Stimulated activated naive CD8-positive, alpha-beta T cell treated with anti-CD3 and anti-CD28 coated beads, Interleukin-15, amount 100 ng/mL, for 72 hours (primary cell): ENCODE results near the gene MUC5B.
A peak's percentile ranks its signal among the peaks of the same experiment; 100 is the strongest.

Experiments used
- ATAC-seq: fragments of 150-1000 bp; cut with Tn5 transposase; 2 replicates; pipeline ENCODE4 v1.10.0; 2021; ENCODE audit warnings: mild to moderate bottlenecking, moderate library complexity
- DNase-seq, 2 donors: peaks; one replicate each; pipeline ENCODE4 v3.0.0; 2021 to 2022
- H3K27ac Mint-ChIP-seq, 2 donors: one replicate each; pipeline ENCODE4 v1.8.0; 2022; ENCODE audit warnings: mild to moderate bottlenecking in 2 of 2, mixed read lengths in 2 of 2, moderate library complexity in 2 of 2
- H3K27me3 Mint-ChIP-seq: one replicate; pipeline ENCODE4 v1.8.0; 2022; ENCODE audit warnings: mixed read lengths
- H3K4me1 Mint-ChIP-seq: one replicate; pipeline ENCODE4 v1.8.0; 2022; ENCODE audit warnings: mild to moderate bottlenecking, mixed read lengths
- H3K4me3 Mint-ChIP-seq, 2 donors: one replicate each; pipeline ENCODE4 v1.8.0; 2022; ENCODE audit warnings: mild to moderate bottlenecking in 2 of 2, mixed read lengths in 2 of 2, moderate library complexity in 1 of 2
- H3K9me3 Mint-ChIP-seq, 2 donors: one replicate each; pipeline ENCODE4 v1.8.0; 2022; ENCODE audit warnings: mixed read lengths in 2 of 2

Gene MUC5B

DNA sequence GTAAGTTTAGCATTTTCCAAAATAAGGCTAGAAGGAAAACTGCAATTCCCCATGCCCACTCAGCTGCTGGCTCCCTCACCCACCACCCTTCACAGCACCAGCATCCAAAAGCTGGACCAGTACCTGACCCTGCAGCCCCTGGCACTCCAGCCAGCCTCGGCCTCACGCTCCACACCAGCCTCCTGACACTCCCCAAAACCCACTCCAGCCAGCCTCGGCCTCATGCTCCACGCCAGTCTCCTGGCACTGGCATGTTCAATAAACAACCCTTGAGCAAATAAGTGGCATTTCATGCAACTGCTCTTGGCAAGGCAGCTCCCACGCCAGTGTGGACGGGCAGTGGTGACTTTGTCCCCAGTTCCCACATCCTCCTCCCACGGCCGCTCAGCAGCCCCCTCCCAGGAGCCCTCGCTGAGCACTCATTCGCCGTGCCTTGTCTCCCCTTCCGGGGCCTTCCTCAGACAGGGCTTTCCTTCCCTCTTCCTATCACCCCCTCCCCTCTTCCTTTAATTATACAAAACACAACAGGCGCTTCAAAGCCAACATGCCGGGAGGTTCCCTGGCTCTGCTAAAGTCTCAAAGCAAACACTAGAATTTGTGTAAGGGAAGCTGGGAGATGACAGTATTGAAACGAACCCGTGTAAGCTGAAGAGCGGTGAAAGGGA is 79.7 kb downstream of the MUC5B start:
- peaks cover 57% of the 10 kb centered on the region for H3K4me1 Mint-ChIP-seq
- no peak overlapping the region for H3K4me3 Mint-ChIP-seq
- no peaks in the 10 kb centered on the region for H3K9me3 Mint-ChIP-seq
- H3K27me3 Mint-ChIP-seq: no peaks in the 10 kb centered on the region
- ATAC-seq: no peak
- H3K27ac Mint-ChIP-seq: peak overlapping the region; percentile 68 to 78
- peak in 1 of 2 donors; percentile 6 for DNase-seq

DNA sequence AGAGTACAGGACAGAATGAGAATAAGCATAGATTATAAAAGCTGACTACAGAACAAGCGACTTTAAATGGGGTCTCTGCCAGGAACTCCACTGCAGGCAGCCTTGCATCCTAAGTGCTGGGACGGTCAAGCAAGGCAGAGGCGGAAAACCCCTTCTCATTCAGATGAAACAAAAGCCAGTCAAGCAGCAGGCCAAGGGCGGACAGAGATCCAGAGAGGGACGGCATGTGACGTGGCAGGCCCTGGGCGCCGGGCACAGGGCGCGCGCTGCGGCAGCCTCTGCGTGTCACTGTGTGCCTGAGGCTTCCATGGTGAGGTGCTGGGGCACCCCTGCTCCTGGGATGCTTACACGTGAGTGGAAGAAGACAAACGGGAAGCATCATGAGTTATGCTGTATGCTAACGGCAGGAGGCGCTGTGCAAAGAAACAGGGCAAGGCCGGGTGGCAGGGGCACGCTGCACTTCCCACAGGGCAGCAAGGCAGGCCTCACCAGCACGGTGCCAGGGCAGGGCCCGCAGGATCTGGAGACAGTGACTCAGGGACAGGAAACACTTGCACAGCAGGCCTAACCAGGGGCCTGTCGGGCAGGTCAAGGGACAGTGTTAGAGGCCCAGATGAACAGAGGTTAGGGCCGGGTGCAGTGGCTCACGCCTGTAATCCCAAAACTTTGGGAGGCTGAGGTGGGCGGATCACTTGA is 80.4 kb downstream of the MUC5B start:
- H3K27ac Mint-ChIP-seq: peak overlapping the region in 1 of 2 donors; percentile 64
- peak in 1 of 2 donors; percentile 9 for DNase-seq
- no peaks in the 10 kb centered on the region for H3K27me3 Mint-ChIP-seq
- H3K9me3 Mint-ChIP-seq: no peaks in the 10 kb centered on the region
- peaks cover 64% of the 10 kb centered on the region for H3K4me1 Mint-ChIP-seq
- no peak for ATAC-seq
- no peak overlapping the region for H3K4me3 Mint-ChIP-seq

DNA sequence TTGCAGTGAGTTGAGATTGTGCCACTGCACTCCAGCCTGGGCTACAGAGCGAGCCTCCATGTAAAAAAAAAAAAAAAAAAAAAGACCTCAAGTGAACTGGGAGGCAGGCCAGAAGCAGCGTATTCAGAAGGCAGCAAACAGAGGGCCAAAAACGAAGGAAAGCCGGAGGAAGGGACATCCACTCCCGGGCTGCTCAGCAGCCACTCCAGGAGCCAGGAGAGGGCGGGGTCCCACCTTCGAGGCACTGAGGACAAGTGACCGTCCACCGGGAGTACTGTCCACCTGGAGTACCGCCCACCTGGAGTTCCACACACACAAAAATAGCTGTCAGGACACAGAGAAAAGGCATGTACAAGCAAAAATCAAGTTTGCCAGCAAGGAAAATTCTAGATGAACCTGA is 81.1 kb downstream of the MUC5B start:
- peaks cover 63% of the 10 kb centered on the region for H3K4me1 Mint-ChIP-seq
- no peaks in the 10 kb centered on the region for H3K9me3 Mint-ChIP-seq
- DNase-seq (no peak), ATAC-seq (no peak)
- H3K4me3 Mint-ChIP-seq: no peak overlapping the region
- no peaks in the 10 kb centered on the region for H3K27me3 Mint-ChIP-seq
- no peak overlapping the region for H3K27ac Mint-ChIP-seq

DNA sequence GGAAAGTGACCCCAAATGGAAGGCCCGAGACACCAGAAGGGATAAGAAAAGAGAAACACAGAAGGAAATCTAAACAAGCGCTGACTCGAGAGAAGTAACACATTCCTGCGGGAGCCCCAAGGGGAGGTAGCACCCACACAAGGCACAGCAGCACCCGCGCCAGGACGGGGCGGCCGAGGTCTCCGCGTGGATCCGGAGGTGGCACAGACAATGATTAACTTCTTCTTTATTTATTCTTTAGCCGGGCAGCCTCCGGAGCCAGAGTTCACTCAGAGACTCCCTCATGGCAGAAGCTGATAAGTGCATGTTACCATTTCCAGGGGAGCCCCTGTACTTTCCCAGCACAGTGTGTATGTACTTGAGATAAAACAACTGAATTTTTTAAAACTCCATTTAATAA is 81.5 kb downstream of the MUC5B start:
- Mint-ChIP-seq H3K27ac (no peak overlapping the region), H3K9me3 (no peaks in the 10 kb centered on the region), H3K27me3 (no peaks in the 10 kb centered on the region), H3K4me1 (peaks cover 62% of the 10 kb centered on the region), H3K4me3 (no peak overlapping the region)
- no peak for DNase-seq
- no peak for ATAC-seq

DNA sequence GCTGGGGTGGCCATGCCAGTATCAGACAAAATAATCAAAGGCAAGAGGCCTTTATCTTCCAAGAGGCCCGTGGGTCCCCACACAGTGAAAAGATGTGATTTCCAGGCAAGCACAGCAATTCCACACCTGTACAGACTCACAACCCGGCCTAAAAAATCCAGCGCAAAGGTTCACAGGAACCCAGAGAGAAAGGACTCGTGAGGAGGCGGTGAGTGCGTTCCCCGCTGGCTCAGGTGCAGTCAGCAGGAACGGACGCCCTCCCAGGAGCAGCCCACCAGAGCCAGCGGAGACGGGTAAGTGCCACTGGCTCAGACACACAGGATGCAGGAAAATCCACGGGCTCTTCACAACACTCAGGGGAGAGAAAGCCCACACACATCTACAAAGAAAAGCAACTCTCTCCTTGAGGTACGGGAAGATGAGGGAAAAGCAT is 82.2 kb downstream of the MUC5B start:
- H3K4me1 Mint-ChIP-seq: peaks cover 62% of the 10 kb centered on the region
- H3K9me3 Mint-ChIP-seq: no peaks in the 10 kb centered on the region
- no peak for DNase-seq
- no peak for ATAC-seq
- H3K4me3 Mint-ChIP-seq: no peak overlapping the region
- H3K27me3 Mint-ChIP-seq: no peaks in the 10 kb centered on the region
- H3K27ac Mint-ChIP-seq: peak overlapping the region in 1 of 2 donors; percentile 57

DNA sequence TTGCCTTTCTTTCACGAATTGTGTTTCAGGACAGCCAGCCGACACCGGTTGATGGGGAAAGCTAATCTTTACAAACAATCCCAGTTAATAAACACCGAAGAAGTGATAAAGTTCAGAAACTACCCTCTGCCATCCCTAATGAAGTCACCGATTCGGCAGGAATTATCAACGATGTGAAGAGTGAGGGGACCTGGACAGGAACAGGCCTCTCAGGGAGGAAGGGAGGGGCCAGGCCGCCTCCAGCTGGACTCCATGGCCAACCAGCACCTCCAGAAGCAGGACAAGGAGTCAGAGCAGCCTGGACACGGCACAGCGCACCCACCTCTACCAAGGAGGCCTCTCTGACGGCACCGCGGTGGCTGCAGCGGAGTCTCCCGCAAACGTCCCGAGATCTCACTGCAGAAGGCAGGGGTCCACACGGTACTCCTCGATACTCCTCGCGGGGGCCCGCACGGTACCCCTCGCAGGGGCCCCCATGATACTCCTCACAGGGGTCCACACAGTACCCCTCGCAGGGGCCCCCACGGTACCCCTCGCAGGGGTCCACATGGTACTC is 82.7 kb downstream of the MUC5B start:
- peak overlapping the region in 1 of 2 donors; percentile 59 for H3K27ac Mint-ChIP-seq
- no peaks in the 10 kb centered on the region for H3K27me3 Mint-ChIP-seq
- H3K9me3 Mint-ChIP-seq: no peaks in the 10 kb centered on the region
- no peak overlapping the region for H3K4me3 Mint-ChIP-seq
- DNase-seq (no peak), ATAC-seq (no peak)
- peaks cover 65% of the 10 kb centered on the region for H3K4me1 Mint-ChIP-seq

DNA sequence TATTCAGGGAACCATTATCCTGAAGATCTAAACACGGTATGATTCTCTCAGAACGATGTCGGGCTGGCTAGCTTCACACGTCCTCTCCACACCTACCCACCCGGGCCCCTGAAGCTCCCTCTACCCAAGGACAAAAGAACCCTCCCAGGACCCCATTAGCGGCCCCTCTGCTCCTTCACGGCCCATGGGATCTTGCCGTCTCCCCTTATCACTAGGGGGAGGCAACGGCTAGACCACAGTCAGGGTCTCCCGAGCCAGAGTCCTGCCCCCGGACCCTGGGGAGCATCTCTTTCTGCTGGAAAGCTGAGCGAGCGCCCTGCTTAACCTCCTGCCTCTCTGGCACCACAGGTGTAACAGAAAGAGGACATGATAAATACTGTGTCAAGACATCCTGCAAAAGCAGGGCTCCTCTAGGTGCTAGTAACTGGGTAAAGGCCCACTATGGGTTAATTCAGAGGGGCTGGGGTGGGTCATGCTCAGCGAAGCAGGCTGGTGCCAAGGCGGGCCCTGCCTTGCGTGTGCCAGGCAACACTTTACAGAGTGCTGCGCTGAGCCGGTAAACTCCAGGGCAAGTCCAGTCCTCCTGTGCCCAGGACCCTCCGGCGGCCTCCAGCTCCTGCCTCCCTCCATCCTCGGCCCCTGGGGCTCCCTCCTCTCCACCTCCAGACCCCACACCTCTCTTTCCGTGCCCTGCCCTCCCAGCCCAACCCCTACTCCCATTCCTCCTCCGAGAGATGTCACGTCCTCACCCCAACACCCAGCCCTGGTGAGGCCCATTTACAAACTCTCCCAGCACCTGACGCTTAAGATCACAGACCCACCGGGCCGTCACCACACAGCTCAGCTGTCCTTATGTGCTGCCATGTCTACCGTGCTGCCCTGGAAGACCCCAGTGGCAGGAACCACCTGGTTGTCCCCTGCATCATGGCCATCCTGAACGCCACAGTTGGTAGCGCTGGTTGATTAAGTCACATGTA is 83.6 kb downstream of the MUC5B start:
- H3K4me3 Mint-ChIP-seq: peak overlapping the region in 1 of 2 donors; percentile 75
- H3K27ac Mint-ChIP-seq: peak overlapping the region; percentile 3 to 59
- H3K27me3 Mint-ChIP-seq: no peaks in the 10 kb centered on the region
- peaks cover 4 to 5% of the 10 kb centered on the region in 2 donors for H3K9me3 Mint-ChIP-seq
- ATAC-seq (no peak), DNase-seq (no peak)
- peaks cover 71% of the 10 kb centered on the region for H3K4me1 Mint-ChIP-seq

DNA sequence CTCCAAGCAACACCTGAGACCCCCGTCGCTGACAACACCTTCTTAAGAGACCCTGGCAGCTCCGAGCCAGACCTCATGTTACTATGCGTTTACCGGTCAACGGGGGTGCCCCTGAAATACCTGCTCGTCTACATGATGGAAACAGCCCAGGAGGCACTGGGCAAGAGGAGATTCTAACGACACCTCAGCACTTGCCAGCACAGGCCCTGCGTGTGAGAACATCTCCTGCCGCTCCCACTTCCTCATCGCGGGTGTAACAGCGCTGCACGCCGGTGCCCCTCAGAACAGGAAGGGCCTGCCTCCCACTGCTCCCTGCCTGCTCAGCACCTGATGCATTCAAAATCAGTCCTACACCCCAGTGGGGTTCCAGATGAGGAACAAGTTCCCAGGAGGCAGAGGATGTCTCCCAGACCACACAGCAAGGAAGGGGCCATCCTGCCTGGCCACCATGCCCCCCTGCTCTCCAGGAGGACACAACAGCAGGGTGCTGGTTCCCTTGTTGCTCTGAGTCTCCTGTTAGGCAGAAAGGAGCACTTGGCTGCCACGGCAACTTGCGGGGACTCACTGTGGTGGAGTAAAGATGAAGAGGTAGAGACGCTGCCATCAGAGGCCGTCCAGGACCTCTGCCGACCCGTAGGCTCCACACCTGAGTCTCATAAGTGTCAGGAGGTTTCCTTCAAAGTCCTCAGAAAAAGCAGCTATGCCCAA is 84.5 kb downstream of the MUC5B start:
- DNase-seq (no peak), ATAC-seq (no peak)
- peaks cover 12 to 13% of the 10 kb centered on the region in 2 donors for H3K9me3 Mint-ChIP-seq
- peak overlapping the region; percentile 12 to 75 for H3K4me3 Mint-ChIP-seq
- H3K27me3 Mint-ChIP-seq: no peaks in the 10 kb centered on the region
- peak overlapping the region; percentile 3 to 67 for H3K27ac Mint-ChIP-seq
- H3K4me1 Mint-ChIP-seq: peaks cover 68% of the 10 kb centered on the region

DNA sequence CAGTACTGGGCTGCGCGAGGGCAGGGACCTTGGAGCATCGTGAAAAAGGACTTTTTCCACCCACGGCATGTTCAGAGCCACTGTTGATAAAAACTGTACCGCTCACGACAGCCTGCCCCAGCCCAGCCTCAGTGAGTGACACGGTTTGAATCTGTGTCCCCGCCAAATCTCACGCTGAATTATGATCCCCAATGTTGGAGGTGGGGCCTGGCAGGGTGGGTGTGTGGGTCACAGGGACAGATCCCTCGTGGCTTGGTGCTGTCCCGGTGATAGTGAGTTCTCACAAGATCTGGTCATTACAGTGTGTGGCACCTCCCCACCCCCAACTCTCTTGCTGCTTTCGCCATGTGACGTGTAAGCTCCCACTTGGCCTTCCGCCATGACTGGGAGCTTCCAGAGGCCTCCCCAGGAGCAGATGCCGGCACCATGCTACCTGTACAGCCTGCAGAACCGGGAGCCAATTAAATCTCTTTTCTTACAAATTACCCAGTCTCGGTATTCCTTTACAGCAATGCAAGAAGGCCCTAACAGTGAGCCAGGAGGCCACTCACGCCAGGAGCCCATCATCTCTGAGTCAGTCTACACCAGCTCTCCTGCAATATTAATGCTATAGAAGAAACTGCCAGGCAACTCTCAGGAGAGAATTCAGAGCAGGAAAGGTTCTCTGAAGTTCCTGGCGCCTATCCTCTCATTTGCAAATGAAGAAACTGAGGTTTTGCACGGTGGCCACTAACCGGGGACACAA is 85.3 kb downstream of the MUC5B start:
- Mint-ChIP-seq H3K27ac (peak overlapping the region; percentile 80 to 94), H3K4me3 (peak overlapping the region; percentile 74 to 88), H3K27me3 (no peaks in the 10 kb centered on the region), H3K4me1 (peaks cover 60% of the 10 kb centered on the region), H3K9me3 (peaks cover 15 to 16% of the 10 kb centered on the region in 2 donors)
- ATAC-seq (no peak), DNase-seq (no peak)

DNA sequence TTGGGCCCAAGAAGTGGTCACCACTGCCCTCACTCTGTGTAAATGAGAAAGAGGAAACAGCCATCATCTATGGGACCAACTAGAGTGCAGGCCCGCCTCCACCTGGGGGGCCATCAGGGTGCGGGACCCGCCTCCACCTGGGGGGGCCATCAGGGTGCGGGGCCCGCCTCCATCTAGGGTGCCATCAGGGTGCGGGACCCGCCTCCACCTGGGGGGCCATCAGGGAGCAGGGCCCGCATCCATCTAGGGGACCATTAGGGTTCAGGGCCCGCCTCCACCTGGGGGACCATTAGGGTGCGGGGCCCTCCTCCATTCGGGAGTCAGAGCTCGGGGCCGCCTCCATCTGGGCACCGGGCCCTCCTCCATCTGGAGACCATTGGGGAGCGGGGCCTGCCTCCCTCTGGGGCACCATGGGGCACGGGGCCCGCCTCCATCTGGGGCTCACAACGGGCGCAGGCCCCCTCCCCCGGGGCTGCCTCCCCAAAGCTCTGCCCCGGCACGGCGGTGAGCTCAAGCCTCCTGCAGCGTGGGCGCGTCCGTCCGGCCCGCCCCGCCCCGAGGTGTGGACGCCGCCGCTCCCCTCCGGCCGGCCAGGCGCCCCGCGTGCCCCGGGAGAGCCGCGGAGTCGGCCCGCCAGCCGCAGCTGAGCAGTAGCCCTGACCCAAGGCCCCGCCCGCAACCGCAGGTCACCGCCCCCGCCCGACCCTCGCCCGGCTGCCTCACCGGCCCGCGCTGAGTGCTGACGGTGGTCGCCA is 86.1 kb downstream of the MUC5B start:
- ATAC-seq (peak; percentile 48), DNase-seq (peak in 1 of 2 donors; percentile 39)

DNA sequence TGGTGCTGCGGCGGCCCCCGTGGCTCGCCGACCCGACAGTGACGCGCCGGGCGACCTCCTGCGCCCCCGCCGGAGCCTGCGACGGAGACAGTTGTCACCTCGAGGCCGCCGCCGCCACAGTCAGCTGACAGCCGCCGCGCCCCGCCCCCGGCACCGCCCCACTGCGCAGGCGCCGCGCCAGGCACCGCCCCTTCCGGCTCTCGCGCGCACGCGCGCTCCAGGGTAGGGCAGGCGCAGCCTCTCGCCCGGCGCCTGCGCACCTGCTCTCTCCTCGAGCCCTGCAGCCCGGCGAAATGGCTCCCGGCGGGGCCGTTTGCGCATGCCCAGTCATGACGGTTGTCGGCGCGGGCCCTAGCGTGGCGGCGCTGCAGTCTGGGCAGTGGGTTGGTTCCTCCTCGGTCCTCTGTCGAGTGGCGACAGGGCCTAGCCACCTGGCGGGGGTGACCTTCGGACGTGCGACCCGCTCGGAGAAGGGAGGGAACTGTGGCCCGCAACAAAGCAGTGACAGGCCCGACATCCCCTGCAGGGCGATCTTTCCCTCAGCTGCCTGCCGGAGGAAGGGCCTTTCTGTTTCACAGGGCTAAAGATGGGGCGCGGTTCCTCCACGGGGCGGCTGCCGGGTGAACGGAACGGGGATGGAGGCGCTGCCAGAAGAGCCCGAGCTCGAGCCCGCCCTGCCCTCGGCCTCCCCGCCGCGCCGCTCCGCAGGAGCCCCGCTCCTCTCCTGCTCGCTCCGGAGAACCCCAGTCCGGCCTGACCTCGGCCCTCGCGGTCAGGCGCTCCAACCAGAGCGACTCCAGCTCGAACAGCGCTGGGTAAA is 86.8 kb downstream of the MUC5B start, which contains the start of gene TOLLIP:
TSS of gene TOLLIP (minus strand) at position 135 of the 820 bp plus-strand sequence. CDS start at position 1, 134 bp downstream.
- DNase-seq (peak; percentile 98 to 99), ATAC-seq (peak; percentile 88)
- H3K4me1 Mint-ChIP-seq: peaks cover 54% of the 10 kb centered on the region
- H3K4me3 Mint-ChIP-seq: peak within 1 kb of the TSS; percentile 88 to 94
- H3K9me3 Mint-ChIP-seq: peaks cover 15 to 16% of the 10 kb centered on the region in 2 donors
- peak within 1 kb of the TSS; percentile 94 to 96 for H3K27ac Mint-ChIP-seq
- no peaks in the 10 kb centered on the region for H3K27me3 Mint-ChIP-seq

More for the DNA sequence above, 86.1 kb downstream of the MUC5B start:
- H3K9me3 Mint-ChIP-seq: peaks cover 15 to 16% of the 10 kb centered on the region in 2 donors
- H3K4me3 Mint-ChIP-seq: peak overlapping the region; percentile 88 to 94
- H3K4me1 Mint-ChIP-seq: peaks cover 54% of the 10 kb centered on the region
- H3K27me3 Mint-ChIP-seq: no peaks in the 10 kb centered on the region
- H3K27ac Mint-ChIP-seq: peak overlapping the region in 1 of 2 donors; percentile 94

DNA sequence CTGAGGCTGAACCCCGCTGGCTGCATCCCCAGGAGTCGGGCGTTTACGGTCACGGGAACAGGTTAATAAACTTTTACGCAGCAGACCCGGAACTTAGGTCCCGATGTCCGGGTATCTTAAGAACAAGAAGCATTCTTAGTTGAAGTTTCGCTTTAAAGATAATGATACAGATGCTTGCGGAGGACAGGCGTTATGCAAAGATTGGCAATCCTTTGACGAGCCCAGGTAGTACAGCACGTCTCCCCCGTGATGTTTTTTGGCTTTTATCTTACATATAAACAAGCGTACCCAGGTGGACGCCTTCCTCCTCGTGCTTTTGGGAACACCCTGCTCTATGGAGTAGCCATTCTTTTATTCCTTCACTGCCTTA is 87.4 kb downstream of the MUC5B start:
- no peak for DNase-seq
- Mint-ChIP-seq H3K27me3 (no peaks in the 10 kb centered on the region), H3K4me1 (peaks cover 49% of the 10 kb centered on the region), H3K27ac (peak overlapping the region; percentile 91 to 96), H3K4me3 (peak overlapping the region; percentile 87 to 94), H3K9me3 (peaks cover 15 to 16% of the 10 kb centered on the region in 2 donors)
- no peak for ATAC-seq
